NCI-H82 treated with DMSO at 0.1 percent for 48 hours (cell line): ENCODE measurements around the gene FAM241A.

ENCODE experiments used
- DNase-seq: peaks from one replicate; lab custom pipeline; 2025; ENCODE audit not compliant: unreplicated experiment; lab: John Stamatoyannopoulos, UW

The FAM241A gene

DNA sequence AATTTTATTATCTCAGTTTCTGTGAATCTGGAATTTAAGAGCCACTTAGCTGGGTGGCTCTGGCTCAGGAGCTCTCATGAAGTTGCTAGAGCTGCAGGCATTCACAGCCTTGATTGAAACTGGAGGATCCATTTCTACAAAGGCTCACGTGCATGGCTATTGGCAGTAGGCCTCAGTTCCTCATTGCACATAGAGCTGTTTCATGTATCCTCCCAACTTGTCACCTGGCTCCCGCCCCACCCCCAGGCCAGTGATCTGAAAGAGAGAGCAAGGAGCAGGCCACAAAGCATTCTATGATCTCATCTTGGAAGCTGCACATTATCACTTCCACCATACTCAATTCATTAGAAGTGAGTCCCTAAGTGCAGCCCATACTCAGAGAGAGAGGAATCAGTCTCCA, 67.8 kb downstream of the FAM241A start:
- no peak for DNase-seq

DNA sequence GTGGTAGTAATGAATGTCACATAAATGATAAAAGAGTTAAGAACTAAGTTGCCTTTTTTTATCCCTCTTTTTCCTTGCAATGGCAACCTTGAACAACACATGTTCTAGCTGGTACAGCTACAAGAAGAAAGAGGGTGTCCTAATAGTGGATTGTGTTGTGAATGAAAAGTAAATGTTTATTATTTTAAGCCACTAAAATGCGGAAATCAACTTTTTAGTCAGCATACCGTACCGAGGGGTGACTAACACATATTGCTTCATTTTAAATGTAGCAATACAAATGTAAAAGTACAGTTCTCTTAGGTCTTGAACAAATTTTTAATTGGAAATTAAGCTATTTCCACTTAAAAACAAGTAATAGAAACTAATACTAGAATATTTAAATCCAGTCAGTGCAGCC, 68.6 kb downstream of the FAM241A start:
- no peak for DNase-seq

DNA sequence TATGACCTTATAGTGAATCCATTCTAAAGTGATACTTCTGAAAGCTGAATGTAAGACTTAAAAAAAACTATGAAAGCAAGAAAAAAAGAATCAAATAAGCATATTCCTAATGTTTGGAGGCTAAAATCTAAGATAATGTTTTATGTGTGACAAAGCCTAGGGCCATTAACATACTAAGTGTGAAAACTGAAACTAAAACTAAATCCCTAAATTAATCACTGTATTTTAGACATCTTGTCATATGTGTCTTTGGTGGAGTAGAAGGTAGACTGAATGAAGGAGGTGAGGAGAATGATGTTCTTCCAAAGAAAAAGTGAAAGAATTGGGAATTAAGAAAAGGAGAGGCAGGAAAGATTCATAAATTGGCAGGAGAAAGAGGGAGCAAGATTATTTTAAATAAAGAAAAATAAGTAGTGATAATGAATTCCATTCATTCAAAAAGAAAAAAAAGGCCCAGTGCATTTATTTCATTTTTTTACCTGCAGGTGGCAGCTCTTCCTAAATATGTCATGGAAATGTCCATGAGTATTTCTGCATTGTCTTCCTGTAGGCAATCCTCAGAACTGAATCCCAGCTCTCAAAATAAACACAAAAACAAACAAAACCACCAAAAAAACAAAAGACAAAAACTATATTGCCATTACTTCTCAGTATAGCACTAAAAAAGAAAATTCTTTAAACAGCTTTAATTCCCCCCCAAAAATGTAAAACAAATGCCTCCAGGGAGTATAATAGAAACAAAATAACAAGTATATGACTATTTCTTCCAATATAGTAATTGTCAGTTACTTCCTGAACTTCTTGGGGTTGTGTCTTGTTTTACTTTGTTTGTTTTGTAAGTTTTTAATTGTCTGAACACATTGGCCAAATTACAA, 69.4 kb downstream of the FAM241A start:
- DNase-seq: no peak

DNA sequence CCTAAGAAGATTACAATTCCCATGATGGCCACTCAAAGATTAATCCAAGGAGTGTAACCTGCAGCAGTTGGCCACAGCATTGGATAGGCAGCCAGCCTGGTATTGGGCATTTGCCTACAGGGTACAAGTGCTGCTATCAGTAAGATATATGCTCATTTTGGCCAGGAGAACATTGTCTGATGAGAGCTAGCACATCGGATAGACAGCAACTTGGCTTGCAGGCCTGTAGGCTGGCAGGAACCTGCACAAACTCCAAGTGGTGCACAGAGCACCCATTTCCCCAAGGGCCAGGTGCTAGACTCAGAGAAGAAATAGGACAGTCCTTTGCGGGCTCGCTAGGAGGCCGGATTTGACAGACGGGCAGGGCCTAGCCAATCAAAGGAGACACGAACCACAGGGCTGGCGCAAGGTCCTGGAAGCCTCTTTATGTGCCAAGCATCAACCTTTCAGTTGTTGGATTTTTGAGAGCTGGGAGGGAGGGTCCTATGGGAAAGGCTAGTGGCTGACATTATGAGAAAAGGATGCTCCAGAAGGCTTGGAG, 74.6 kb downstream of the FAM241A start:
- DNase-seq: no peak

DNA sequence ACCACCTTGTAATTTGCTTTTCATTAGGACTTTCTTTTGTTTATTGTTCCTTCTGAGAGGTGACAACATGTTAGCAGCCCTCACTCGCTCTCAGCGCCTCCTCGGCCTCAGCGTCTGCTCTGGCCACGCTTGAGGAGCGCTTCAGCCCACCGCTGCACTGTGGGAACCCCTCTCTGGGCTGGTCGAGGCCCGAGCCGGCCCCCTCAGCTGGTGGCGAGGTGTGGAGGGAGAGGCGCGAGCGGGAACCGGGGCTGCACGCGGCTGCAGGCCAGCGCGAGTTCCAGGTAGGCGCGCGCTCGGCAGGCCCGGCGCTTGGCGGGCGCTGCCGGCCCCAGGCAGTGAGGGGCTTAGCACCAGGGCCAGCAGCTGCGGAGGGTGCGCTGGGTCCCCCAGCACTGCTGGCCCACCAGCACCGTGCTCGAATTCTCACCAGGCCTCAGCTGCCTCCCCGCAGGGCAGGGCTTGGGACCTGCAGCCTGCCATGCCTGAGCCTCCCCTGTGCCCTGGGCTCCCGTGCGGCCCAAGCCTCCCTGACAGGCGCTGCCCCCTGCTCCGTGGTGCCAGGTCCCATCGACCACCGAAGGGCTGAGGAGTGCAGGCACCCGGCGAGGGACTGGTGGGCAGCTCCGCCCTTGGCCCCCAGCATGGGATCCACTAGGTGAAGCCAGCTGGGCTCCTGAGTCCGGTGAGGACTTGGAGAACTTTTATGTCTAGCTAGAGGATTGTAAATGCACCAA, 77.1 kb downstream of the FAM241A start:
- DNase-seq: no peak

DNA sequence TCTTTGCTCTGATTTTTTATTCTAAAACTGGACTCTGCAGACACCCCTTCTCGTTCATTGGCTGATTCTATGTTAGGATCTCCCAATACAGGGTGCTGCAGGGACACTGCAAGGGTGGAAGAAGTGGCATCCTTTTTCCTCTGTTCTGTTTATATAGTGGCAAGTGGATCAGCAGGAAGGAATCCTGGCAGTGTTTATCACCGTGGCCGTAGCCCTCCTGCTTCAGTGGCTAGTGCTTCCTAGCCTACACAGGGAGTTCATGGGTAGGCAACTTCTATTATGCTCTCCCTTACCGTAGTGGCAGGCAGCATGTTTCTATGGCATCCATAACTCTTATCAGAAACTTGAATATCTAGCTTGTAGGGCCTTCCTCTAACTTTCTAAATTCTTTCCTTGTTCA, 79.9 kb downstream of the FAM241A start:
- no peak for DNase-seq

DNA sequence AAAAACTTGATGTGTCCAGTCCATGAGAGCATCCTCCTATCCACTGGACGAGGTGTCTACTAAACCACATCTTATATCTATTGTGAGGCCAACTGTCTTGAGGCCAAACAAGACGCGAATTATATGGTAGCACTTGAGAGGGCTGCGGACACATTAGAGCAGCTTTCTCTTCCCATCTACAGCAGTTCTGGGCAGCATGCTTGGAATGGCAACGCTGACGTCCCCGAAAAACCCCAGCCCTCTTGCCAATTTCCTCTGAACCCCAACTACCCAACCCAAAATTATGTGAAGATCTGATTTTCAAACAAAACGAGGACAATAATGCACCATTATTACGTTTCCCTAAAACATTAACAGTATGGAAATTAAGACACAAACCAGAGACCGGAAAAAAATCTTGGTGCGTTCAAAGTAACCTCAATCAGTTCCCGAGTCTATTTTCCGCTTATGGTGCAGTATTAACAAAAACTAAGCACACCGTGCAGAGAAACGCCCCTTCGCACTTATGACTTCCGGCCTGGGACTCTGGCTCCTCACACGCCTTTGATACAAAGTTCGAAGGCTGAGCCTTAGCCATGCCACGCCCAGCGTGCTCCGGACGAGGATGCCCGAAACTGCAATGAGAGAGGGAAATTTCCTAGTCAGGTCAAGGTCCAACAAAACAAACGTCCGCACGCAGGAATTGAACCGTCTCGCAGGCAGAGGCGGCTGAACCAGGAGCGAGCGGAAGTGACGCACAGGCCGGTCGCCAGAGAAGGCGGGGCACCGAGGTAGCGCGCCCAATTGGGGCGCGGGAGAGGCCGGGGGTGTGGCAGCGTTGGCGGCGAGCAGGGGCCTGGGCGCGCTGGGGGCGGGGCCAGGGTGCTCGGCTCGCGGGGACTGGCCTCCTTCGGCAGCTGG, 85.9 kb downstream of the FAM241A start:
- peak; percentile 79 for DNase-seq

DNA sequence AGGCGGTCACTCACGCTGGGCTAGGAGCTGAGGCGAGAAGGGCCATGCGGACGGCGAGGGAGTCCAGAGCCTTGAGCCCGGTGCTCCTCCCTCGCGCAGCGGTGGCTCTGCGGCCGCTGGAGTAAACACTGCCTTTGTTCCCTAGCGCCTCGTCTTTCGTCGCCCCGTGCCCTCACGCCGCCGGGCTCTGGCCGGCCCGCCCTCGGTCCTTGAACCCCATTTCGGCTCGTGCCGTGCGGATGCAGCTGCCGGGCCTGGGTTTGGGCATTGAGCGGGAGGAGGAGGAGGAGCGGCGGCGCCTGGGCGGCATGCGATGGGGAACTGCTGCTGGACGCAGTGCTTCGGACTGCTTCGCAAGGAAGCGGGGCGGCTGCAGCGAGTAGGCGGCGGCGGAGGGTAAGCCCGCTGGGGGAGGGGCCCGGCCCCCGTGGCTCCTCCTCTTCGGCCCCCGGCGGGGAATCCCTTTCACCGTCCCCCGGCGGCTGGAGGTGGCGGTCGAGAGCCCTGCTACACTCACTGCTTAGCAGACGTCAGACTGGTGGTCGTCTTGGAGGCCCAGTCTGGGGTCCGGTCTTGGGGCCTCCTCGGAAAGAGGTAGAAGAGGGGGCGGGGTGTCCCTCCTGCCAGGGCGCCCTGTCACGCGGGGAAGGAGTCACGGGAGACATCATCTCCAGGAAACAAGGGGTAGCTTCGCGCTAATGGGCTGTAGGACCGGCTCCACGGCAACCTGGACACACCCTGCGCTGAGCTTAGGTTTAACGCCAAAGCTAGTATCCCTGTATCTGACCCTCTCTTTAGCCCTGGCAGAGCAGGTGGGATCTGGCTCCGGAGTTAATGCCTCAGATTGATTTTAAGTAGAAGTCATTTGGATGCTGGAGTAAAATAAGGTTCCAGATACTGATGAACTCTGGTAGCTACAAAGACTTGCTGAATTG, 86.8 kb downstream of the FAM241A start, which contains the start of gene AP1AR:
Gene AP1AR, plus strand, starts transcription at position 9 of the 935 bp plus-strand sequence. Its CDS starts 305 bp downstream, at position 314.
- peak; percentile 62 for DNase-seq

DNA sequence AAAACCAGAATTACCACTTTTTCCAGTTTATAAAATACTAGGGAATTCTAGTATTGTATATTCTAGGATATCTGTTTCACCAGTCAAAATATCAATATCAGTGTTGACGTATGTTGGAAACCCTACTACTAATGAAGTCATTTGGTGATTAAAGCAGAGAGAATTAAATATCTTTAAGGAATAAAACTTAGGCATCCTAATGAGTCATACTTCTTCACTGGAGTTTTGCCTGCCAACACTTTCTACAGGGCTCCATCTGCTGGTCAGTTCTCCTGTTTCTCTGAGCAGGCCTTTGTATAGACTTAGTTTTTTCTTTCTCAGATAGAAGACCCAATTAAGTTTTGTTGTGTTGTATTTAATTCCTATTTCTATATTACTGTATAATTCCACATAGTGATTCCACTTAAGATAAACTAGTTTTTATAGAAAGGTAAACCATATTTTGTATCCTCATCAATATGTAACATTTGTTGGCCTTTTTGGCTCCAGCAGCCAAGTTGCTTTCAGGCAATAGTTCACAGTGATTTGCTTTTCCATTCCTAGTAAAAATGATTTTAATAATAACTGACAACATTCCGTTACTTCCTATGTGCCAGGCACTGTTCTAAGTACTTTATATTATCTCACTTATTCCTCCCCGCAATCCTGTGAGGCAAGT, 89.8 kb downstream of the FAM241A start:
- peak; percentile 42 for DNase-seq

DNA sequence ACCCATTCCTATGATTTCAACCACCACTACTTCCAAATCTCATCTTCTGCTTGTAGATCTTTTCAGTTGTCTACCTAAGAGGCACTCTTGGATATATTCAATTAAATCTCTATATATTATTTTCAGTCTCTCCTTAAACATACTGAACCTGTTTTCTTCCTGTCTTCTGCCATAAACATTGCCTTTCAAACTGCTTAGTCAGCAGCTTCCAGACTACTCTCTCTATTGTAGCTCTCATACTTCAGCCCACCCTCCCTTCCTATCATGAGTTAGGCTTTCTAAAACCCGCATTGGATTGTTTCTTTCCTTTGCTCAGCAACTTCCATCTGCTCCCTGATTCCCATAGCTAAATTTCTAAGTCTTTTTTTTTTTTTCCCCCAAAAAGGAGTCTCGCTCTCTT, 90.8 kb downstream of the FAM241A start:
- no peak for DNase-seq

DNA sequence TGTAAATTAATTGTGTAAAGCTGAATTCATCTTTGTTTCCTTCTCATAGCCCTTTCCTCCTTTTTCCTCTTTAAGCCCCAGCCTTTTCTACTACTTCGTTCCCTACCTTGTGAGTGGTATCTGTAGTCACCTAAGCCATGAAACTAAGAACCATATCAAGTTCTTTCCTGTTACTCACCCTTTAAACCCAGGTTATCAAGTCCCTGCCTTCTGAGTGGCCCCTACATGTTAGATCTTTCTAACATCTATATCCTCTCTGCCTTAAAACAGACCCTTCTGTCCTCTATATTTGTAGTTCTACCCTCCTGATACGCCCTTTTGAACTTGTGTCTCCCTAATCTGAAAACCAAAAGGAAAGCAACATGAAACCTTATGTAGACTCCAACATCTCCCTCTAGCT, 93.6 kb downstream of the FAM241A start:
- DNase-seq: no peak
